ENCODE data around the gene SRCAP. TPM values are rescaled to one million over a fixed set of nuclear protein-coding genes. Genes with fewer than 3 reads are reported as not detected.

Gene SRCAP
- total and polyA plus RNA-seq, 8 donors = 1.2 to 70.1 (median 24.6) TPM

DNA sequence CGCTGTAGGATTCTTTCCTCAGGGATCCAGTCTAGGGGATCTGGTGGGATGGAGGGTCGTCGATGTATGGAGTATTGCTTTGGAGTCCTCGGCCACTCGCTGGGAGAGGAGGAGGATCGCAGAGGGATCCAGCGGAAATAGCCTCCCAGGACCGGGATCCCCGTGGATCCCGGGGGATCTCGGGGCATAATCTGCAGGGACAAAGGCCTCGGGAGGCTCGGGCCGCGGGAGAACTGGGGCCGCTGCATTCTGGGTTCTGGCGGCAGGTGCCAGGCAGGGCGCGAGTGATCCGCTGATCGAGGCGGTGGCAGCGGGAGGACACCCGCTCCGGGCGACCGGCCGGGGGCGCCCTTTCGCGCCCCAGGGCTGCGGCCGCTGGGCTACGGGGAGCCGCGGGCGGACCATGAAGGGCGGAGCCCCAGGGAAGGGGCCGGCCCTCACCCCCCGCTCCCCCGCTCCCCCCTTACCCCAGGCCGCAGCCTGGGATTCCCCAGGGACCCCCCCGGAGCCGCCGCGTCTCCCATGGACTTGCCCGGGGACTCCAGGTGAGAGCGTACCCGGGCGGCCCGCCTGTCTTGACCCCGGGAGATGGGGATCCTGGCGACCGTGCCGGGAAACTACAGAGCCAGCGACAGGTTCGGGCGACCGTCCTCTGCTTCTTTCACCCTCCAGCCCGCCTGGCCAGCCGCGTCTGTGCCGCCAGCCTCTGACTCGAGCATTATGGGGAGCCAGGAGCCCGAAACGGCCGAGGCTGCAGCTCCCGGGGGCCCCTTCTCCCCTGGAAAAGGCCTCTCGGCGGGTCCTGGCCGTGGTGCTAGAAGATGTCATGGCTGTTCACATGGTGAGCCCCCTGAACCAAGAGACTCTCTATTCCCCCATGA, 47.6 kb upstream of the SRCAP start:
- Histone ChIP-seq H3K27me3 (no peaks in the 10 kb centered on the region), H3K27ac (peak overlapping the region; percentile 91 to 99 (median 96)), H3K9me3 (no peaks in the 10 kb centered on the region), H3K4me3 (peak overlapping the region; percentile 74 to 96 (median 85)), H3K36me3 (peaks cover 38 to 43% (median 41%) of the 10 kb centered on the region in 4 donors), H3K4me1 (peaks cover 22 to 39% (median 30%) of the 10 kb centered on the region in 4 donors)
- TF ChIP-seq EP300 (IDR thresholded peaks at IDR 0.05) = no peak
- TF ChIP-seq, protein P1, sequence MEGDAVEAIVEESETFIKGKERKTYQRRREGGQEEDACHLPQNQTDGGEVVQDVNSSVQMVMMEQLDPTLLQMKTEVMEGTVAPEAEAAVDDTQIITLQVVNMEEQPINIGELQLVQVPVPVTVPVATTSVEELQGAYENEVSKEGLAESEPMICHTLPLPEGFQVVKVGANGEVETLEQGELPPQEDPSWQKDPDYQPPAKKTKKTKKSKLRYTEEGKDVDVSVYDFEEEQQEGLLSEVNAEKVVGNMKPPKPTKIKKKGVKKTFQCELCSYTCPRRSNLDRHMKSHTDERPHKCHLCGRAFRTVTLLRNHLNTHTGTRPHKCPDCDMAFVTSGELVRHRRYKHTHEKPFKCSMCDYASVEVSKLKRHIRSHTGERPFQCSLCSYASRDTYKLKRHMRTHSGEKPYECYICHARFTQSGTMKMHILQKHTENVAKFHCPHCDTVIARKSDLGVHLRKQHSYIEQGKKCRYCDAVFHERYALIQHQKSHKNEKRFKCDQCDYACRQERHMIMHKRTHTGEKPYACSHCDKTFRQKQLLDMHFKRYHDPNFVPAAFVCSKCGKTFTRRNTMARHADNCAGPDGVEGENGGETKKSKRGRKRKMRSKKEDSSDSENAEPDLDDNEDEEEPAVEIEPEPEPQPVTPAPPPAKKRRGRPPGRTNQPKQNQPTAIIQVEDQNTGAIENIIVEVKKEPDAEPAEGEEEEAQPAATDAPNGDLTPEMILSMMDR (IDR thresholded peaks at IDR 0.05) = peak in 4 of 7 experiments; percentile 16 to 78 (median 61)
- peak in 2 of 3 donors; percentile 30 to 56 for TF ChIP-seq POLR2AphosphoS5 (IDR thresholded peaks at IDR 0.05)
- intact Hi-C loops (cut with DNase I; ENCODE audit: low total_unique reads) = loop anchor here (10.0 kb wide), 1 partner anchor 87 kb away; no protein-coding TSS in a partner anchor
- DNase-seq = peak; percentile 76 to 90
- 0 to 1% (median 0%) methylated on average over 28 to 70 of the region's 71 CpGs for WGBS, 5 donors

DNA sequence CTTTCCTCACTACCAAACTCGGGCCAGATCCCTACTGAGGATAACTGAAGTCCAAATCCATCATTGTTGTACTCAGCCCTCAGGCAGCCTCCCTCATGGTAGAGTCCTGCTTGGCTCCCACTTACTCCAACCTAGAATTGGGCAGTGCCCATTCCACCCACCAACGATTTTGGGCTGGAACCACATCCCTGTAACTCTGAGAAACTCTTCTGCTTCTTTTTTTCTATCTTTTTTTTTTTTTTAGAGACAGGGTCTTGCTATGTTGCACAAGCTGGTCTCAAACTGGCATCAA, 47.0 kb upstream of the SRCAP start:
- no peaks in the 10 kb centered on the region for H3K27me3 ChIP-seq
- no peak for DNase-seq
- no peaks in the 10 kb centered on the region for H3K9me3 ChIP-seq
- intact Hi-C loops (cut with DNase I; ENCODE audit: low total_unique reads) = loop anchor here (10.0 kb wide), 1 partner anchor 87 kb away; no protein-coding TSS in a partner anchor
- peak overlapping the region; percentile 74 to 96 (median 85) for H3K4me3 ChIP-seq
- H3K4me1 ChIP-seq = peaks cover 24 to 45% (median 35%) of the 10 kb centered on the region in 4 donors
- TF ChIP-seq, protein P1 (IDR thresholded peaks at IDR 0.05) = no peak
- no peak for TF ChIP-seq POLR2AphosphoS5 (IDR thresholded peaks at IDR 0.05)
- no peak for TF ChIP-seq POLR2A (IDR thresholded peaks at IDR 0.05)
- TF ChIP-seq EP300 (IDR thresholded peaks at IDR 0.05) = no peak
- H3K27ac ChIP-seq = peak overlapping the region; percentile 91 to 99 (median 96)
- WGBS, 5 donors = 7 to 24% (median 13%) methylated on average over 2 of the region's 2 CpGs
- peaks cover 38 to 49% (median 46%) of the 10 kb centered on the region in 4 donors for H3K36me3 ChIP-seq

DNA sequence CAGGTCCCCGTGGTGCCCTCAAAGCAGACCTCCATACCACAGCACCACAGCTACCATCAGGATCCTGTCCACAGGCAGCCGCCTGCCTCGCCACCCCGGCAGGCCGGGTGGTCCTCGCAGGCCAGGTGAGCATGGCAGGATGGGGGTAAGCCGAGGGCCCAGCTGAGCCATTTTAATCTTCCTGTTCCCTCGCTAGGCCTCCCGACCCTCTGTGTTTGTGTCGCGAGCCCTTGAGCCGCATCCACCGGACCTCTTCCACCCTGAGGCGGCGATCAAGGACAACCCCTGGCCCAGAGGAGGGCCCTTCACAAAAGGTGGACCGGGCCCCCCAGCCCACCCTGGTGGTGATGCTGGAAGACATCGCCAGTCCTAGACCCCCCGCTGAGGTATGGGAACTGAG, 46.3 kb upstream of the SRCAP start:
- peak overlapping the region in 2 of 4 donors; percentile 74 to 88 for H3K4me3 ChIP-seq

DNA sequence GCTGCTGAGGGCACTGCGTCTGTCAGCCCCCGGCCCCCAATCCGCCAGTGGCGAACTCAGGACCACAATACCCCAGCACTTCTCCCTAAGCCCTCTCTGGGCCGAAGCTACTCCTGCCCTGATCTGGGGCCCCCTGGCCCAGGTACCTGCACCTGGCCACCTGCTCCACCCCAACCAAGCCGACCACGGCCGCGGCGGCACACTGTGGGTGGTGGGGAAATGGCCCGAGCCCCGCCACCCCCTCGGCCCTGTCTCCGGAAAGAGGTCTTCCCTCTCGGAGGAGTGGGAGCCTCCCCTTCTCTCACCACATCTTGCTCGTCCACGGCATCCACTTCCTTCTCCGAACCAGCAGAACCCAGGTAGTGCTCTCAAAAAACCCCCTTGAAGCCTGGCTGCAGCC, 44.1 kb upstream of the SRCAP start:
- peaks cover 38 to 49% (median 47%) of the 10 kb centered on the region in 4 donors for H3K36me3 ChIP-seq
- no peak for DNase-seq
- intact Hi-C loops (cut with DNase I; ENCODE audit: low total_unique reads) = loop anchor here (10.0 kb wide), 1 partner anchor 90 kb away; no protein-coding TSS in a partner anchor

More for the DNA sequence above, 46.3 kb upstream of the SRCAP start:
- no peaks in the 10 kb centered on the region for H3K9me3 ChIP-seq
- 86 to 95% (median 93%) methylated on average over 11 to 18 of the region's 18 CpGs for WGBS, 5 donors
- TF ChIP-seq EP300 (IDR thresholded peaks at IDR 0.05) (no peak), POLR2AphosphoS5 (IDR thresholded peaks at IDR 0.05) (no peak), POLR2A (IDR thresholded peaks at IDR 0.05) (no peak)
- TF ChIP-seq, protein P1 (IDR thresholded peaks at IDR 0.05) = no peak
- peaks cover 38 to 49% (median 47%) of the 10 kb centered on the region in 4 donors for H3K36me3 ChIP-seq
- no peak for DNase-seq
- intact Hi-C loops (cut with DNase I; ENCODE audit: low total_unique reads) = loop anchor here (10.0 kb wide), 1 partner anchor 88 kb away; no protein-coding TSS in a partner anchor
- H3K4me1 ChIP-seq = peaks cover 31 to 52% (median 42%) of the 10 kb centered on the region in 4 donors
- H3K27ac ChIP-seq = peak overlapping the region in 3 of 5 donors; percentile 95 to 99 (median 97)
- H3K27me3 ChIP-seq = no peaks in the 10 kb centered on the region

More for the DNA sequence above, 44.1 kb upstream of the SRCAP start:
- Histone ChIP-seq H3K9me3 (no peaks in the 10 kb centered on the region), H3K4me3 (no peak overlapping the region), H3K27me3 (no peaks in the 10 kb centered on the region), H3K4me1 (peaks cover 26 to 47% (median 40%) of the 10 kb centered on the region in 4 donors), H3K27ac (no peak overlapping the region)
- no peak for TF ChIP-seq POLR2AphosphoS5 (IDR thresholded peaks at IDR 0.05)
- TF ChIP-seq, protein P1 (IDR thresholded peaks at IDR 0.05) = no peak
- no peak for TF ChIP-seq POLR2A (IDR thresholded peaks at IDR 0.05)
- no peak for TF ChIP-seq EP300 (IDR thresholded peaks at IDR 0.05)
- WGBS, 5 donors = 91 to 94% (median 93%) methylated on average over 16 to 18 of the region's 18 CpGs

All from stomach (tissue), 9 donors.